ENCODE results near the gene UBE2E2. TPM values are rescaled to one million over a fixed set of nuclear protein-coding genes. Genes with fewer than 3 reads are reported as not detected.

UBE2E2 gene
- total RNA-seq, 1 donor from 2014 or later, result 89.8 TPM

- Mint-ChIP-seq H3K9me3 (no peaks in the 10 kb centered on the region), H3K27ac (no peak overlapping the region)
Measured at GRCh38 chr3:23166276-23166675, 36.9 kb upstream of the UBE2E2 start.

GRCh38 chr3:23166845-23167244, 36.3 kb upstream of the UBE2E2 start:
- no peaks in the 10 kb centered on the region for H3K36me3 Mint-ChIP-seq
- H4K20me1 ChIP-seq (ENCODE audit: low read depth), result no peaks in the 10 kb centered on the region
- no peak overlapping the region for H3K27ac ChIP-seq
- no peak overlapping the region for H3K4me2 ChIP-seq
- H3K4me3 ChIP-seq, result no peak overlapping the region
- no peaks in the 10 kb centered on the region for H3F3A ChIP-seq (ENCODE audit: low read depth)
- no peaks in the 10 kb centered on the region for H3K9me3 ChIP-seq (ENCODE audit: low read depth)
- H3K36me3 ChIP-seq, result no peaks in the 10 kb centered on the region
- H3K27me3 Mint-ChIP-seq (ENCODE audit: insufficient read depth, low read depth), result peaks cover 2% of the 10 kb centered on the region
- no peaks in the 10 kb centered on the region for H3K27me3 ChIP-seq
- H3K4me1 Mint-ChIP-seq, result no peaks in the 10 kb centered on the region
- no peak overlapping the region for H3K4me3 Mint-ChIP-seq
- TF ChIP-seq CTCF (IDR thresholded peaks at IDR 0.05) (no peak), EZH2 (IDR thresholded peaks at IDR 0.05) (no peak), EZH2phosphoT487 (IDR thresholded peaks at IDR 0.05) (no peak)
- no peaks in the 10 kb centered on the region for H3K9me3 Mint-ChIP-seq
- no peak overlapping the region for H3K9ac ChIP-seq
- DNase-seq (ENCODE audit: low spot score), result no peak
- H3K4me1 ChIP-seq, result no peaks in the 10 kb centered on the region
- H3K27ac Mint-ChIP-seq, result no peak overlapping the region
- no peak overlapping the region for H2AFZ ChIP-seq (replicated peaks)
- H3K79me2 ChIP-seq (ENCODE audit: low read depth), result no peaks in the 10 kb centered on the region

More at GRCh38 chr3:23166276-23166675, 36.9 kb upstream of the UBE2E2 start:
- Histone ChIP-seq H3K79me2 (ENCODE audit: low read depth) (no peaks in the 10 kb centered on the region), H3K27ac (no peak overlapping the region), H3K9ac (no peak overlapping the region), H3K27me3 (no peaks in the 10 kb centered on the region), H3F3A (ENCODE audit: low read depth) (no peaks in the 10 kb centered on the region), H3K4me2 (no peak overlapping the region), H4K20me1 (ENCODE audit: low read depth) (no peaks in the 10 kb centered on the region), H2AFZ (replicated peaks) (no peak overlapping the region), H3K4me1 (no peaks in the 10 kb centered on the region), H3K4me3 (no peak overlapping the region), H3K36me3 (no peaks in the 10 kb centered on the region), H3K9me3 (ENCODE audit: low read depth) (no peaks in the 10 kb centered on the region)
- TF ChIP-seq EZH2 (IDR thresholded peaks at IDR 0.05) (no peak), EZH2phosphoT487 (IDR thresholded peaks at IDR 0.05) (no peak), CTCF (IDR thresholded peaks at IDR 0.05) (no peak)
- no peaks in the 10 kb centered on the region for H3K36me3 Mint-ChIP-seq
- peaks cover 2% of the 10 kb centered on the region for H3K27me3 Mint-ChIP-seq (ENCODE audit: insufficient read depth, low read depth)
- no peaks in the 10 kb centered on the region for H3K4me1 Mint-ChIP-seq
- H3K4me3 Mint-ChIP-seq, result no peak overlapping the region
- DNase-seq (ENCODE audit: low spot score), result no peak

- TF ChIP-seq EZH2phosphoT487 (IDR thresholded peaks at IDR 0.05) (no peak), EZH2 (IDR thresholded peaks at IDR 0.05) (no peak), CTCF (IDR thresholded peaks at IDR 0.05) (no peak)
Measured at GRCh38 chr3:23169551-23169950, 33.6 kb upstream of the UBE2E2 start.

More at GRCh38 chr3:23169551-23169950, 33.6 kb upstream of the UBE2E2 start:
- Histone ChIP-seq H3K4me3 (no peak overlapping the region), H3K9me3 (ENCODE audit: low read depth) (no peaks in the 10 kb centered on the region), H3K79me2 (ENCODE audit: low read depth) (no peaks in the 10 kb centered on the region), H3K4me1 (peaks cover 4% of the 10 kb centered on the region), H3K27me3 (no peaks in the 10 kb centered on the region), H2AFZ (replicated peaks) (no peak overlapping the region), H3K27ac (no peak overlapping the region), H3K9ac (no peak overlapping the region), H3F3A (ENCODE audit: low read depth) (no peaks in the 10 kb centered on the region), H4K20me1 (ENCODE audit: low read depth) (no peaks in the 10 kb centered on the region), H3K36me3 (no peaks in the 10 kb centered on the region), H3K4me2 (no peak overlapping the region)
- Mint-ChIP-seq H3K27ac (no peak overlapping the region), H3K27me3 (ENCODE audit: insufficient read depth, low read depth) (peaks cover 2% of the 10 kb centered on the region), H3K4me3 (no peak overlapping the region), H3K36me3 (no peaks in the 10 kb centered on the region), H3K4me1 (no peaks in the 10 kb centered on the region), H3K9me3 (no peaks in the 10 kb centered on the region)
- no peak for DNase-seq (ENCODE audit: low spot score)
